Activated naive CD4-positive, alpha-beta T cell treated with anti-CD3 and anti-CD28 coated beads, Interleukin-2, amount 50 U/mL, for 72 hours (primary cell): ENCODE measurements around the gene LYSMD4. TPM values are rescaled to one million over a fixed set of nuclear protein-coding genes. Genes with fewer than 3 reads are reported as not detected.
A peak's percentile ranks its signal among the peaks of the same experiment; 100 is the strongest.

Experiments
- ATAC-seq, 2 donors: fragments of 150-1000 bp; cut with Tn5 transposase; 2 replicates each; pipeline ENCODE4 v1.10.0; 2021; ENCODE audit warnings: mild to moderate bottlenecking in 2 of 2, moderate library complexity in 2 of 2
- DNase-seq, 2 donors: peaks; one replicate each; pipeline ENCODE4 v3.0.0; 2021 to 2022; ENCODE audit warnings: low spot score in 2 of 2
- H3K27ac Mint-ChIP-seq, 2 donors: one replicate each; pipeline ENCODE4 v1.8.0; 2022; ENCODE audit warnings: mild to moderate bottlenecking in 2 of 2, mixed read lengths in 2 of 2
- H3K36me3 Mint-ChIP-seq, 2 donors: one replicate each; pipeline ENCODE4 v1.8.0; 2022; ENCODE audit warnings: mixed read lengths in 2 of 2
- H3K9me3 Mint-ChIP-seq, 2 donors: one replicate each; pipeline ENCODE4 v1.8.0; 2022; ENCODE audit warnings: mixed read lengths in 2 of 2
- total RNA-seq, 2 donors: library from RNA; stranded (reverse); gene quantifications; one replicate each; pipeline ENCODE4 v1.2.3, GENCODE V29; 2022

LYSMD4 gene
- total RNA-seq, 2 donors from 2014 or later = 5.8 to 7.3 TPM

DNA sequence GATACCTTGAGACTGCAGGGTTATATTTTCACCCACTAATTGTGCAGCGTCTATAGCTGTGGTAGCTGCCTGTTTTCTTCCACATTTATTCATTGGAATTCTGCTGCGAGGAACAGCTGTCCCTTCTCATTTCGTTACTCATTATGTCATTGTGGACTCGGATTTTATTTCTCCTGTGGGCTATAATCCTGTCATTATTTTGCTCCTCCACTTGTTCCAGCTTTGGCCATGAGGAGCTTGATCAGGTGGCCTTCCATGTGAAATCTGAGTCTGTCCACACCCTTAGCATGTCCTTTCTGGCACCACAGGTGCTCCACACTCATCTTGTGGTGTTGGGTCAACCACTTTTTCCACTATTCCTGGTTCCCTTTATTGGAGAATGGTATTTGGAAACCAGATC, 14.8 kb downstream of the LYSMD4 start:
- H3K27ac Mint-ChIP-seq = no peak overlapping the region
- ATAC-seq (no peak), DNase-seq (no peak)
- H3K9me3 Mint-ChIP-seq = peaks cover 0 to 4% of the 10 kb centered on the region in 2 donors
- peaks cover 5 to 6% of the 10 kb centered on the region in 2 donors for H3K36me3 Mint-ChIP-seq

DNA sequence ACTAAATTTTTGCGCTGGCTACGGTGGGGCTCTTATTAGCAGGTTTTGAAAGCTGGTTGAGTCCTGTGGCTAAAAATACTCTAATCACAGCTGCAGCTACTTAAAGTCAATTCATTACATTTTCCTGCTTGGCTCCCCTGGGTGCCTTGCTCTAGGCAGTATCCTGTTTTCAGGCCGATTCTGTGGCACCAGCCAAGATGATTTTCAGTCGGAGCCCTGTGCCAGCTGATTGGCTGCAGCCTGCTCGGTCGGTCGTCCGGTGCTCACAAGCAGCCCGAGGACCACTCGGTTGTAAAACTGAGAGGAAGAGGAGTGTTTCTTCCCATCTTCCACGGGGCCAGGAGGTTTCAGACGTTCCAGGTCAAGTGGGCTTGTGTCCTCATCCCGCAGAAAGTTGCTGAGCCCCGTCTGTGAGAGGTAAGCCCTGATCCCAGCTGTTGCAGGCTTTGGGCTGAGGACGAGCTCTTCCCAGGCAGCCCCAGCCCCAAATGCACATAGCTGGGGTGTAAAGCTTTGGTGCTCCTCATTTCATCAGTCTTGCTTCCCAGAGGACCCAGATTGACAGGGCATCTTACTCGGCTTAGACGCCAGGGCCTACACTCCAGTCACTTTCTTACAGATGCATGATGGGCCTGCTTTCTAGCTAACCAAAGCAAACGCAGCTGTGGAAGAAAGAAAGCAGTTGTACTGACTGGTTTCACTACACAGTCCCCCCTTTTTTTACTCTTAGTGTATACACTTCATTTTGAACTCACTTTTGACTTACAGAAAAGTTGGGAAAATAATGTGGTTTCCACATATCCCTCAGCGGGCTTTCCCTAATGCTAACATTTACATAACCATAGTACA, 15.9 kb downstream of the LYSMD4 start:
- peaks cover 5 to 6% of the 10 kb centered on the region in 2 donors for H3K36me3 Mint-ChIP-seq

GRCh38 chr15:99716540-99717095, 16.6 kb downstream of the LYSMD4 start:
- Mint-ChIP-seq H3K36me3 (peaks cover 5 to 6% of the 10 kb centered on the region in 2 donors), H3K27ac (peak overlapping the region in 1 of 2 donors; percentile 70), H3K9me3 (peaks cover 0 to 4% of the 10 kb centered on the region in 2 donors)
- ATAC-seq (no peak), DNase-seq (no peak)

More for the DNA sequence above, 15.9 kb downstream of the LYSMD4 start:
- peaks cover 0 to 4% of the 10 kb centered on the region in 2 donors for H3K9me3 Mint-ChIP-seq
- ATAC-seq (peak; percentile 48 to 80), DNase-seq (no peak)
- H3K27ac Mint-ChIP-seq = no peak overlapping the region

- ATAC-seq (no peak), DNase-seq (no peak)
- H3K27ac Mint-ChIP-seq = no peak overlapping the region
- H3K36me3 Mint-ChIP-seq = peaks cover 0 to 17% of the 10 kb centered on the region in 2 donors
- H3K9me3 Mint-ChIP-seq = no peaks in the 10 kb centered on the region
Measured at GRCh38 chr15:99712415-99712814, 20.8 kb downstream of the LYSMD4 start.

DNA sequence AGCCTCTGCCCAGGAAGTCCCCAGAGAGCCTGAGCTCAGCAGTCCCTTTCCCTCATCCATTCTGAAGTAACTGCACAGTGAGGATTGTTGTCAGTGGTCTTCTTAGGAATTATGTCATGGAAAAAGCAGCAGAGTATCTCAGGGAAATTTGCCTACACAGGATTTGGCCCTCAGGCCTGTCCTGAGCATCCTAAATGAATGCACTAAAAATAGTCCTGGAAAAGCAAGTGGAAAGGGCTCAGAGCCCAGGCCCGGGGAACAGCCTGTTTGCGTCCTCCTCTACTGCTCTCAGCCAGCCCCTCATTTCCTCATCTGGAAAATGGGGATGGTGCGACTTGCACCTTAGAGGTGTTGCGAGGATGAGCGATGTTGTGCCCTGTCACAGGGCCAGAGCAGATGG, 21.6 kb downstream of the LYSMD4 start:
- DNase-seq (no peak), ATAC-seq (no peak)
- Mint-ChIP-seq H3K36me3 (peaks cover 0 to 16% of the 10 kb centered on the region in 2 donors), H3K9me3 (no peaks in the 10 kb centered on the region), H3K27ac (peak overlapping the region in 1 of 2 donors; percentile 48)

GRCh38 chr15:99709243-99709986, 23.8 kb downstream of the LYSMD4 start:
- no peak for ATAC-seq
- peaks cover 0 to 12% of the 10 kb centered on the region in 2 donors for H3K36me3 Mint-ChIP-seq
- H3K9me3 Mint-ChIP-seq = no peaks in the 10 kb centered on the region
- H3K27ac Mint-ChIP-seq = no peak overlapping the region
- no peak for DNase-seq

DNA sequence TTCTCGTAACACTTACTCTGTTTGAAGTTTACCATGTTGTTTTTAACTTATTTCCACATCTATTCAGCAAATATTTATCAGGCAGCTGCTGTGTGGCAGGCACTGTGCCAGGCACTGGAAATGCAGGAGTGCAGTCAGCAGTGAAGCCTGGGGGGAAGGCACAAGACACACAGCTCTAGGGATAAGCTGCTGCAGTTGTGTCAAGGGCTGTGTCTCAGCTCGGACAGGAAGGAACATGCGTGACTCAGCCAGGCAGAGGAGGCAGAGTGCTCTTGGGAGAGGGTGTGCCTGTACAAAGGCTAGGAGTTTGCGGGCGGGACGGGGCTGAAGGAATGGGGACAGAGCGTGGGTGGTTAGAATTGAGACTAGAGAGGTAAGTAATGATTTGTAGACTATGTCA, 24.7 kb downstream of the LYSMD4 start:
- Mint-ChIP-seq H3K9me3 (no peaks in the 10 kb centered on the region), H3K27ac (no peak overlapping the region), H3K36me3 (peaks cover 0 to 12% of the 10 kb centered on the region in 2 donors)
- DNase-seq (no peak), ATAC-seq (no peak)

DNA sequence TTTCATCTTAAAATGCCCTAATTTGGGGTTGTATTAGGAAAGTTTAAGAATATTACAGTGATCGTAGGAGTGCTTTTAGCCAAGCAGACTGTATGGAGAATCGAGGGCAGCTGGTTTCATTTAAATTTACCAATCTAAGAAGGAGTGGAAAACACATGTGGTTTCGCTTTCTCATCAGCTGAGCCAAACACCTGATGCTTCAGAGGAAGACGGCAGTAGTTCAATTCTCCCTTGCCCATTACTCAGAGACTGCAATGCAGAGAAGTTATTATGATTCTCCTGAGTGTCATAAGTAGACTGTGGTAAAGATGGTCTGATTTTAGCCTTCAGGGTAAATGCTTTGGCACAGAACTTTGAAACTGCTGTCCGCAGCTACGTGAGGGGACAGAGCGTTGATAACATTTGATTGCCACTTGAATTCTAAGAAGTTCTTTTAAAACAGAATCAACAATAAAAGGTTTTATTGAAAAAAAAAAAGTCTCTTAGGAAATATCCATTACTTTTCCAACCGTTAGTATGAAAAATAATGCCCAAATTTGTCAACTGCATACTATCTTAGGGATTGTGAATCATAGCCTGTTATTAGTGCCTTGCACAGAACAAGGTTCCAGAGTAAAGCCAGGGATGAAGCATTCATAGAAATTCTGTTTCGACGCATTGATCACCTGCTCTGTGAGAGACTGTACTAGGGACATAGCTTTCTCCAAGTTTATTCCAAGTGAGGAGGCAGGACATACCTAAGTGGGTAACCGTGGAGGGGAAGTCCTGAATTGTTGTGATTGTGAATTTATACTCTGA, 25.6 kb downstream of the LYSMD4 start:
- Mint-ChIP-seq H3K9me3 (no peaks in the 10 kb centered on the region), H3K27ac (peak overlapping the region; percentile 89 to 92), H3K36me3 (peaks cover 0 to 12% of the 10 kb centered on the region in 2 donors)
- DNase-seq = no peak
- ATAC-seq = peak; percentile 72 to 88

DNA sequence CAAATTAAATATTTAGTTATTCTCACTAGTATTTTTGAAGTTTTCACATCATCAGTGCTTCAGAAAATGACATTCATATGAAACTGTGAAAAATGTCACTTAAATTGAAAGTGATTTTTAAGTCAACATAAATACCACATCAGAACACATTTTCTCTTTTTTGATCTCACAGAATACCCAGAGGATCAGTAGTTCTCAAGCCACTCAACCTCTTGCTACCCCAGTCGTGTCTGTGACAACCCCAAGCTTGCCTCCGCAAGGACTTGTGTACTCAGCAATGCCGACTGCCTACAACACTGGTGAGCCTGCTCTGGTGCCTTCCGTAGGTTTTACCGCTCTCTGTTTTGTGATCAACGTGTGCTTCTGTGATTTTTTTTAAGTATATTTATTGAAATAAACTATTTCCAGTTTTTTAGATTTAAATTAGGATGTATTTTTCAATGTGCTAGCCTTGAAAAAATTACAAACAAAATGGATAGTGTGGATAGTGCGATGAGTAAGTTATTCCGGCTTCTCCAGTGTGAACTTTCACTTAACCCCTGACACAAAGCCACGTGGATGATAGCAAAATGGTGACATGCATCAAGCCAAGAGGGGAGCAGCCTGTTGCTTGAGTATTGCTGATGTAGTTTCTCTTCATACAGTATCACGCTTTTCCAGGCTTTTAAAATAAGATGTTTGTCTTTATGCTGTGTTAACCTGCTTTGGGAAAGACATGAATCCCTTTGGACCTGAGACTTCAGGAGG, 26.5 kb downstream of the LYSMD4 start:
- peak in 1 of 2 donors; percentile 52 for DNase-seq

GRCh38 chr15:99704444-99704838, 28.8 kb downstream of the LYSMD4 start:
- H3K27ac Mint-ChIP-seq = no peak overlapping the region
- ATAC-seq (peak; percentile 61 to 68), DNase-seq (peak in 1 of 2 donors; percentile 48)
- no peaks in the 10 kb centered on the region for H3K9me3 Mint-ChIP-seq
- peaks cover 0 to 12% of the 10 kb centered on the region in 2 donors for H3K36me3 Mint-ChIP-seq

More for the DNA sequence above, 26.5 kb downstream of the LYSMD4 start:
- Mint-ChIP-seq H3K9me3 (no peaks in the 10 kb centered on the region), H3K27ac (peak overlapping the region; percentile 89 to 92), H3K36me3 (peaks cover 0 to 12% of the 10 kb centered on the region in 2 donors)
- peak; percentile 57 to 86 for ATAC-seq

GRCh38 chr15:99703603-99704443, 29.4 kb downstream of the LYSMD4 start:
- no peak overlapping the region for H3K27ac Mint-ChIP-seq
- DNase-seq (no peak), ATAC-seq (peak in 1 of 2 donors; percentile 19)
- H3K36me3 Mint-ChIP-seq = peaks cover 0 to 12% of the 10 kb centered on the region in 2 donors
- H3K9me3 Mint-ChIP-seq = no peaks in the 10 kb centered on the region

GRCh38 chr15:99702895-99703602, 30.2 kb downstream of the LYSMD4 start:
- Mint-ChIP-seq H3K27ac (no peak overlapping the region), H3K36me3 (peaks cover 0 to 5% of the 10 kb centered on the region in 2 donors), H3K9me3 (no peaks in the 10 kb centered on the region)
- no peak for DNase-seq
- ATAC-seq = no peak

DNA sequence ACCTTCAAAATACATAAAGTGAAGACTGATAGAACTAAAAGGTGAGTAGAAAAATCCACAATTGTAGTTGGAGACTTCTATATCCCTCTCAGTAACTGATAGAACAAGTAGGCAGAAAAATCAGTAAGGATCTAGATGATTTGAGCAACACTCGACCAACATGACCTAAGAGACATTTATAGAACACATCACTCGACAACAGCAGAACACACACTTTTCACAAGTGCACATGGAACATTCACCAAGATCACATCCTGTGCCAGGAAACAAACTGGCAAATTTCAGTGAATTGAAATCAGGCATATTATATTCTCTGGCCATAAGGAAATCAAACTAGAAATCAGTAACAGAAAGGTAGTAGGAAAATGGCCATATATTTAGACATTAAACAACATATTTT, 37.1 kb downstream of the LYSMD4 start:
- H3K36me3 Mint-ChIP-seq = peaks cover 0 to 11% of the 10 kb centered on the region in 2 donors
- DNase-seq = no peak
- no peaks in the 10 kb centered on the region for H3K9me3 Mint-ChIP-seq
- no peak overlapping the region for H3K27ac Mint-ChIP-seq
- no peak for ATAC-seq

DNA sequence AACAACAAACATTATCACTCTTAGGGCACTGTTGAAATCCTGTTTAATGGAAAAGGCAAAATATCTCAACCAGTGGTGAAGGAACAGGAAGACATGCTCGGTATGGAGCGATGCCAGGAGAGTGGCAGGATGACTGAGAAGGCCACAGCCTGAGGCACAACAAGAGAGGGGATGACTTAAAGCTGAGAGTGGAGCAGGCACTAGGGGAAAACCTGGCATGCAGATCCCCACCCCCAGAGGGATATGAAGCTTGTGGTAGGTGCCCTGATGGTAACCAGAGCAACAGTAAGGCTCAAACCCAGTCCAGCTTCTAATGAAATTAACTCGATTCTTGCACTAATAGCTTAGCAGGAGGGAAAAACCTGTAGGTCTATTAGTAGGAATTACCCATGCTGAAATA, 40.4 kb downstream of the LYSMD4 start:
- Mint-ChIP-seq H3K27ac (peak overlapping the region in 1 of 2 donors; percentile 45), H3K9me3 (no peaks in the 10 kb centered on the region), H3K36me3 (peaks cover 0 to 11% of the 10 kb centered on the region in 2 donors)
- no peak for ATAC-seq
- no peak for DNase-seq
